PC-9 (cell line): ENCODE results near the gene SENP8. TPM values are rescaled to one million over a fixed set of nuclear protein-coding genes. Genes with fewer than 3 reads are reported as not detected.
A peak's percentile ranks its signal among the peaks of the same experiment; 100 is the strongest.

Experiments
- BruUV-seq: library from RNA; stranded (reverse); fragments of 400-500 nt; replicated peaks from 2 replicates; lab custom pipeline; 2021; lab: Mats Ljungman, UMichigan
- CTCF ChIA-PET: fragments of 300-600 bp; sonication (Branson Sonifier 250); formaldehyde crosslinking; loops from one replicate; lab custom pipeline; 2022; ENCODE audit warnings: antibody characterized with exemption; lab: Charles Lee
- POLR2A ChIA-PET: fragments of 300-600 bp; sonication (Branson Sonifier 250); formaldehyde crosslinking; loops from one replicate; lab custom pipeline; 2022; ENCODE audit warnings: antibody characterized with exemption; ENCODE audit not compliant: unreplicated experiment; lab: Charles Lee
- DNase-seq, 2 experiments: peaks; one replicate each; pipeline versions ENCODE4 v3.0.0 to v3.0.0-alpha.2; 2015 to 2022; ENCODE audit warnings: mixed read lengths in 1 of 2
- H2AFZ ChIP-seq: fragments of 200-600 bp; sonication (generic); 2 replicates; pipeline ENCODE4 v1.8.1; 2017; ENCODE audit warnings: antibody characterized with exemption
- H3F3A ChIP-seq: fragments of 200-600 bp; sonication (generic); 2 replicates; pipeline ENCODE4 v1.8.1; 2017; ENCODE audit warnings: antibody characterized with exemption, mild to moderate bottlenecking, low read depth; ENCODE audit not compliant: insufficient read depth
- H3K27ac ChIP-seq: fragments of 200-600 bp; sonication (generic); 2 replicates; pipeline ENCODE4 v1.6.1; 2016; ENCODE audit warnings: mixed run types
- H3K27me3 ChIP-seq: fragments of 200-600 bp; sonication (generic); 2 replicates; pipeline ENCODE4 v1.6.1; 2016; ENCODE audit warnings: low read depth, mixed run types; ENCODE audit not compliant: insufficient read depth
- H3K36me3 ChIP-seq: fragments of 200-600 bp; sonication (generic); 2 replicates; pipeline ENCODE4 v1.6.1; 2016; ENCODE audit warnings: low read depth, mixed run types
- H3K4me1 ChIP-seq: fragments of 200-600 bp; sonication (generic); replicated peaks from 2 replicates; pipeline ENCODE4 v1.6.1; 2016; ENCODE audit warnings: mixed run types; ENCODE audit not compliant: insufficient read depth
- H3K4me2 ChIP-seq: fragments of 200-600 bp; sonication (generic); 2 replicates; pipeline ENCODE4 v1.6.1; 2017; ENCODE audit warnings: mixed run types
- H3K4me3 ChIP-seq: fragments of 200-600 bp; sonication (generic); 2 replicates; pipeline ENCODE4 v1.6.1; 2016; ENCODE audit warnings: mixed run types
- H3K79me2 ChIP-seq: fragments of 200-600 bp; sonication (generic); 2 replicates; pipeline ENCODE4 v1.6.1; 2017; ENCODE audit warnings: low read depth, mixed run types
- H3K9me2 ChIP-seq: fragments of 200-600 bp; sonication (generic); 2 replicates; pipeline ENCODE4 v1.8.1; 2017; ENCODE audit warnings: mild to moderate bottlenecking; ENCODE audit not compliant: insufficient read depth
- H3K9me3 ChIP-seq: fragments of 200-600 bp; sonication (generic); 2 replicates; pipeline ENCODE4 v1.8.1; 2016; ENCODE audit warnings: low read depth; ENCODE audit not compliant: insufficient read depth
- H4K20me1 ChIP-seq: fragments of 200-600 bp; sonication (generic); 2 replicates; pipeline ENCODE4 v1.8.1; 2017; ENCODE audit not compliant: insufficient read depth
- EZH2 ChIP-seq: fragments of 200-600 bp; sonication (generic); IDR thresholded peaks from 2 replicates; pipeline ENCODE4 v1.8.0; 2017; ENCODE audit warnings: antibody characterized with exemption, low read depth
- intact Hi-C: fragments of 100-400 bp; cut with micrococcal nuclease; formaldehyde crosslinking; loops from one replicate; pipeline ENCODE4 v1.10.0; 2022; ENCODE audit not compliant: unreplicated experiment
- total RNA-seq: library from RNA; stranded (reverse); gene quantifications from 2 replicates; pipeline ENCODE4 v1.2.3, GENCODE V29; 2021
- TF ChIP-seq, protein P1 (sequence below): fragments of 200-600 bp; sonication (generic); conservative IDR thresholded peaks from 2 replicates; pipeline ENCODE4 v1.6.1; 2017; ENCODE audit warnings: mixed run types, antibody characterized with exemption, mild to moderate bottlenecking, moderate library complexity

SENP8 gene
- total RNA-seq, 1 experiment from 2014 or later, result 3.8 TPM

DNA sequence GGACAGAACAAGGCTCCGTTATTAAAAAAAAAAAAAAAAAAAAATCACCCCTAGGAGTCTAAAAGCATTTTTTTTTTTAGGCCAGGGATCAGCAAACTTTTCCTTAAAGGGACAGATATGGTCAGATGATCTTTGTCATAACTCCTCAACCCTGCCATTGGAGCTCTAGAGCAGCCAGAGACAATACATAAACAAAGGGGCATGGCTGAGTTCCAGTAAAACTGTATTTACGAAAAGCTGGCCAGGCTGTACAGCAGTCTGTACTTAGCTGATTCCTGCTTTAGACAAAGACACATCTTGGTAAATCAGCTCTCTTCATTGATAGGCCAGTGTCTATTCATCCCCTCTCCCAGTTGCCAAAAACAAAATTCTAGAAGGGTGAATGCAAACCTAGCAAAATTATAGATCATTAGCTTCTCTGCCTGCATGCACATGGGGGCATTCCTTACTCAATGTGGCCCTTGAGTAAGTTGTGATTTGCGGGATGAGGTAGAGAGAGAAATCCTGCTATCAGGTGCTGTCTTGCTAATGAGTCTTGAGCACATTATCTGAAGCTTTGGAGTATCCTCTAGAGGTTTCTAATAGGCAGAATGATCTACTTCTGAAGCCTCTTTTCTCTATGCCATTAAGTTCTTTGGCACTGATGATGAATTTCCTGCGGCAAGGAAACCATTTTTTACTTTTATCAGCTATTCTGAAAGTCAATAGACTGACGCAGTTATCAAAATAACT lies 35.2 kb downstream of the SENP8 start:
- no peak for DNase-seq
- no peak overlapping the region for H2AFZ ChIP-seq
- TF ChIP-seq EZH2, result no peak
- TF ChIP-seq, protein P1, sequence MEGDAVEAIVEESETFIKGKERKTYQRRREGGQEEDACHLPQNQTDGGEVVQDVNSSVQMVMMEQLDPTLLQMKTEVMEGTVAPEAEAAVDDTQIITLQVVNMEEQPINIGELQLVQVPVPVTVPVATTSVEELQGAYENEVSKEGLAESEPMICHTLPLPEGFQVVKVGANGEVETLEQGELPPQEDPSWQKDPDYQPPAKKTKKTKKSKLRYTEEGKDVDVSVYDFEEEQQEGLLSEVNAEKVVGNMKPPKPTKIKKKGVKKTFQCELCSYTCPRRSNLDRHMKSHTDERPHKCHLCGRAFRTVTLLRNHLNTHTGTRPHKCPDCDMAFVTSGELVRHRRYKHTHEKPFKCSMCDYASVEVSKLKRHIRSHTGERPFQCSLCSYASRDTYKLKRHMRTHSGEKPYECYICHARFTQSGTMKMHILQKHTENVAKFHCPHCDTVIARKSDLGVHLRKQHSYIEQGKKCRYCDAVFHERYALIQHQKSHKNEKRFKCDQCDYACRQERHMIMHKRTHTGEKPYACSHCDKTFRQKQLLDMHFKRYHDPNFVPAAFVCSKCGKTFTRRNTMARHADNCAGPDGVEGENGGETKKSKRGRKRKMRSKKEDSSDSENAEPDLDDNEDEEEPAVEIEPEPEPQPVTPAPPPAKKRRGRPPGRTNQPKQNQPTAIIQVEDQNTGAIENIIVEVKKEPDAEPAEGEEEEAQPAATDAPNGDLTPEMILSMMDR, result no peak
- no peaks in the 10 kb centered on the region for H3K27me3 ChIP-seq
- POLR2A ChIA-PET, result no interaction called here
- H3K27ac ChIP-seq, result no peak overlapping the region
- H3K36me3 ChIP-seq, result no peaks in the 10 kb centered on the region
- no peaks in the 10 kb centered on the region for H3K9me2 ChIP-seq
- H3K4me2 ChIP-seq, result no peak overlapping the region
- no peaks in the 10 kb centered on the region for H3K79me2 ChIP-seq
- no peaks in the 10 kb centered on the region for H4K20me1 ChIP-seq
- H3K4me3 ChIP-seq, result no peak overlapping the region
- no TSS peak for BruUV-seq
- CTCF ChIA-PET, result no interaction called here
- H3K4me1 ChIP-seq, result peaks cover 28% of the 10 kb centered on the region
- peaks cover 12% of the 10 kb centered on the region; the same call in 1 of the 2 replicates for H3F3A ChIP-seq
- intact Hi-C loops, result no loop called here
- no peaks in the 10 kb centered on the region for H3K9me3 ChIP-seq

DNA sequence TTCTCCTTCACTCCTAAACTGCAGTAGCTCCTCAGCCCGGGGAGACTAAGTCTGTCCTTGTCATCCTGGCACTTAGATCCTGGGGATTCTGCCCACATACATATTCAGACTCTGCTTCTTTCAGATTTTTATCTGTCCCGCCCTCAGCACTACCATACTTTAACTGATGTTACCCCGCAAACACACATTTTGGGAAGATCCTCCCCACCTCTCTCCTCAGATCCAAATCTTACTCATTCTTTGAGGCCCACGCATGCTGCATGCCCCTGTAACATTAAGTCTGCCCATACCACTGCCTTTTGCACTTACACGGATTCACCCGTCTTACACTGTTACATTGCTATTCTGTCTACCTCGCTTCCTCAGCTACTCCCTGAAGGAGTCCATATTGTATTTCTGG lies 36.1 kb downstream of the SENP8 start:
- no peak for DNase-seq
- H3K36me3 ChIP-seq, result no peaks in the 10 kb centered on the region
- H3K4me1 ChIP-seq, result peaks cover 28% of the 10 kb centered on the region
- H3K27me3 ChIP-seq, result no peaks in the 10 kb centered on the region
- intact Hi-C loops, result loop anchor here (2.0 kb wide), 1 partner anchor 706 kb away; no protein-coding TSS in a partner anchor
- no peak overlapping the region for H2AFZ ChIP-seq
- H3K27ac ChIP-seq, result no peak overlapping the region
- H3K9me2 ChIP-seq, result no peaks in the 10 kb centered on the region
- H4K20me1 ChIP-seq, result no peaks in the 10 kb centered on the region
- TF ChIP-seq, protein P1, result no peak
- TF ChIP-seq EZH2, result no peak
- no peaks in the 10 kb centered on the region for H3K79me2 ChIP-seq
- POLR2A ChIA-PET, result no interaction called here
- no peak overlapping the region for H3K4me3 ChIP-seq
- peaks cover 12% of the 10 kb centered on the region; the same call in 1 of the 2 replicates for H3F3A ChIP-seq
- H3K9me3 ChIP-seq, result no peaks in the 10 kb centered on the region
- CTCF ChIA-PET, result no interaction called here
- no peak overlapping the region for H3K4me2 ChIP-seq
- BruUV-seq, result no TSS peak

DNA sequence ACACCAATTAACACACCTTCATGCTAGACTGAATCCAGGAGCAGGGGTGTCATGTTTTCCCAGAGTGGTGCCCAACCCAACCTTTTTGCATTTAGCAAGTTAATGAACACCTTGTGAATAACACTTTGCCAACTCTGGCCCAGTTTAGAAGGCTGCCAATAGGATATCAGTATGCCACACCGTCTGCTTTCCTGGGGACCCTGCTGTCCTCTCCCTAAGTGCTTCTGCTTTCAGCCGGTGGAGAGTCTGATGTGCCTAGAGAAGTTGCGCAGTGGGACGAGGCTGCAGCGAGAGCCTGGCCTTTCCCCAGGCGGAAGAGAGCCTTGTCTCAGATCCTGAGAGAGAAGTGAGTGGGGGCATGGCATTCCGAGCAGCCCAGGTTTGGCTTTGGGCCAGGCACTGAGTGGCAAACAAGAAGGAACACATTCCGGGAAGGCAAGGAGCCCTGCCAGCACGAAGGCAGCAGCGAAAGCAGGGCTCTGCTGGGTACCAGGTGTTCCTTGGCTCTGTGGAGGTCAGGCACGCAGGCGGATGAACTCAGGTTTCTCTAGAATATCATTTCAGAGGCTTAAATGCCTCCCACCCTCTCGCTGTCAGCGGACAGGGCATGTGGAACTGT lies 36.9 kb downstream of the SENP8 start:
- BruUV-seq, result no TSS peak
- Histone ChIP-seq H2AFZ (peak overlapping the region; percentile 45; the same call in 1 of the 2 replicates), H3K9me3 (no peaks in the 10 kb centered on the region), H3K9me2 (no peaks in the 10 kb centered on the region), H3K36me3 (no peaks in the 10 kb centered on the region), H3K79me2 (no peaks in the 10 kb centered on the region), H3K4me1 (peaks cover 28% of the 10 kb centered on the region), H3K4me2 (peak overlapping the region; percentile 60), H3K27me3 (no peaks in the 10 kb centered on the region), H3K27ac (no peak overlapping the region), H3F3A (peaks cover 12% of the 10 kb centered on the region; the same call in 1 of the 2 replicates), H4K20me1 (no peaks in the 10 kb centered on the region), H3K4me3 (no peak overlapping the region)
- TF ChIP-seq EZH2, result no peak
- TF ChIP-seq, protein P1, result no peak
- intact Hi-C loops, result loop anchor here (1.0 to 5.0 kb wide), 4 partner anchors 37 to 706 kb away; partner anchors contain the start of genes MYO9A and SENP8
- ChIA-PET POLR2A (no interaction called here), CTCF (no interaction called here)
- DNase-seq, result peak; percentile 77 to 92
